ENCODE data around the gene HNF1B.
A peak's percentile ranks its signal among the peaks of the same experiment; 100 is the strongest.
"Not testable (repeated sequence)": the region's sequence is repeated elsewhere in the genome, so short reads cannot be mapped to it uniquely, and the experiment has no call there.

HNF1B gene

GRCh38 chr17:37787055-37787757 is 42.3 kb upstream of the HNF1B start:
- DNase-seq (ENCODE audit: low read depth) = no peak
- no peak overlapping the region for H3K4me3 ChIP-seq (ENCODE audit: low read depth, low read length)
- no peak for TF ChIP-seq CTCF (IDR thresholded peaks at IDR 0.05; ENCODE audit: low read depth, low read length, missing control alignments)

- TF ChIP-seq CTCF (IDR thresholded peaks at IDR 0.05; ENCODE audit: low read depth, low read length, missing control alignments) = no peak
- DNase-seq (ENCODE audit: low read depth) = no peak
- H3K4me3 ChIP-seq (ENCODE audit: low read depth, low read length) = no peak overlapping the region
Measured at GRCh38 chr17:37786481-37786880, 41.6 kb upstream of the HNF1B start.

- not testable (repeated sequence) for H3K4me3 ChIP-seq (ENCODE audit: low read depth, low read length); DNase-seq (ENCODE audit: low read depth)
Measured at GRCh38 chr17:37782460-37782859, 37.6 kb upstream of the HNF1B start.

GRCh38 chr17:37781451-37781850 is 36.6 kb upstream of the HNF1B start:
- no peak for DNase-seq (ENCODE audit: low read depth)
- TF ChIP-seq CTCF (IDR thresholded peaks at IDR 0.05; ENCODE audit: low read depth, low read length, missing control alignments) = no peak

GRCh38 chr17:37779554-37779953 is 34.7 kb upstream of the HNF1B start:
- H3K4me3 ChIP-seq (ENCODE audit: low read depth, low read length) = no peak overlapping the region
- no peak for TF ChIP-seq CTCF (IDR thresholded peaks at IDR 0.05; ENCODE audit: low read depth, low read length, missing control alignments)
- no peak for DNase-seq (ENCODE audit: low read depth)

More at GRCh38 chr17:37781451-37781850, 36.6 kb upstream of the HNF1B start:
- H3K4me3 ChIP-seq (ENCODE audit: low read depth, low read length) = no peak overlapping the region

GRCh38 chr17:37774504-37774903 is 29.6 kb upstream of the HNF1B start:
- peak; percentile 80 for DNase-seq (ENCODE audit: low read depth)
- no peak for TF ChIP-seq CTCF (IDR thresholded peaks at IDR 0.05; ENCODE audit: low read depth, low read length, missing control alignments)
- H3K4me3 ChIP-seq (ENCODE audit: low read depth, low read length) = no peak overlapping the region

GRCh38 chr17:37772982-37773381 is 28.1 kb upstream of the HNF1B start:
- DNase-seq (ENCODE audit: low read depth) = no peak
- no peak overlapping the region for H3K4me3 ChIP-seq (ENCODE audit: low read depth, low read length)
- TF ChIP-seq CTCF (IDR thresholded peaks at IDR 0.05; ENCODE audit: low read depth, low read length, missing control alignments) = no peak

Data from GM12864 (cell line).